Subcutaneous preadipocyte (primary cell): ENCODE data around the gene ANKRD42. TPM values are rescaled to one million over a fixed set of nuclear protein-coding genes. Genes with fewer than 3 reads are reported as not detected.

Experiments
- small RNA-seq: library from RNA; depleted of rRNA; stranded (forward); fragments of <200 nt; gene quantifications from one replicate; pipeline ENCODE3, GENCODE V24; 2012
- total RNA-seq: library from RNA; depleted of rRNA; stranded (reverse); fragments of >200 nt; gene quantifications from 2 replicates; pipeline ENCODE4 v1.2.3, GENCODE V29; 2012

Gene ANKRD42
- 5.9 and 6.2 TPM in 2 replicates for total RNA-seq

GRCh38 chr11:83193315-83194280 lies at the start of gene ANKRD42:
TSS of gene ANKRD42 (plus strand) at chr11:83193712. CDS start at chr11:83194671, 959 bp downstream.

GRCh38 chr11:83156996-83157593 lies 36.4 kb upstream of the ANKRD42 start, which contains the start of gene PCF11:
TSS of gene PCF11 (plus strand) at chr11:83157131. CDS start at chr11:83157440, 309 bp downstream.

DNA sequence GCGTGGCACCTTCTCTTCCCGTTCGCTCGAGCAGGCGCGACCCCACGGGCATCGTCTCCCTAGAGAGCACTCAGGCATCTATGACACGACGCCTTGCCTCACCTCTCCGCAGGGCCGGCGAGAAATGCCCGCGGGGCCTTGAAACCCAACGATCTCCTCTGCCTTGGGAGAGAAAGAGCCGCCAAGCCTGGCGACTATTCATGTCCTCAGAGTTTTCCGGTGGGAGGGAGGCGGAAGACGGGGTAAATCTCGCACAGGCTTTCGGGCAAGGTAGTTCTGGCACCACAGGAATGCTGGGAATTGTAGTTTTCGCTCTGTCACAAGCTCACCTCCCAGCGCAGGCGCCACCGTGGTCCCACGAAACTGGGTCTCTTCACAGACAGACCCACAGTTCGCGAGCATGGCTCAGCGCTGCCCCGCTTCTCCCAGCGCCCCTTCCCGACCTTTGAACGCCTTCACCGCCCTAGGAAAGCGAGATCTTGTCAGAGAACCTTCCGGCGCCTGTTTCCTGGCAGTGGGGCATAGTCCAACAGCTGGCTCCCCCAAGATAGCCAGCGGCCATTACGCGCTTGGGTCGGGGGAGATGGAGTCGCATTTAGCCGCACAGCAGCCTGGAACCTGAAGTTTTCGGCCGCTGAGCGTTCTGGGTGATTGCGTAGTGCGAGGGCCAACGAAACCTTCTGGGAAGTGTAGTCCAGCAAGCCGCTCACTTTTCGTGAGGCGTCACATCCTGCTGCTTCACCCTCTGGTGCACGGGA lies 92.4 kb downstream of the ANKRD42 start, which contains the start of gene CCDC90B:
CCDC90B (minus strand) TSS at position 597 of the 758 bp plus-strand sequence; CDS start at position 202, 395 bp downstream.

Small RNA genes within 50 kb of the gene (small RNA-seq; reads per million reads assigned to genes)
- not detected for gene AP000873.5

Other genes with a start within 250 kb of the ANKRD42 start
- 5.9 and 11.0 TPM in 2 replicates for gene RAB30, start 121.8 kb upstream of the ANKRD42 start, total RNA-seq
- 36.4 and 44.4 TPM in 2 replicates for gene PCF11, start 36.6 kb upstream of the ANKRD42 start, total RNA-seq
- gene CCDC90B, start 92.7 kb downstream of the ANKRD42 start, total RNA-seq = 44.6 and 48.9 TPM in 2 replicates